GM18499 (cell line): ENCODE measurements around the gene GNG2.
A peak's percentile ranks its signal among the peaks of the same experiment; 100 is the strongest.

ENCODE experiments used
- ATAC-seq: cut with Tn5 transposase; IDR thresholded peaks from one replicate; pipeline ENCODE4 v1.9.1; 2021; ENCODE audit warnings: moderate number of reproducible peaks; ENCODE audit not compliant: insufficient read depth, unreplicated experiment

GNG2 gene

GRCh38 chr14:51988221-51988620, 127.8 kb downstream of the GNG2 start:
- no peak for ATAC-seq

- ATAC-seq: peak; percentile 60
Observed at GRCh38 chr14:51989293-51990234, 129.2 kb downstream of the GNG2 start, which contains the start of gene RTRAF. Gene RTRAF, plus strand, starts transcription at chr14:51989546. Its CDS starts 94 bp downstream, at chr14:51989640.

- ATAC-seq: no peak
Observed at GRCh38 chr14:51990488-51990887, 130.1 kb downstream of the GNG2 start.

GRCh38 chr14:51993285-51993920, 133.0 kb downstream of the GNG2 start:
- ATAC-seq: no peak

GRCh38 chr14:51996148-51996746, 135.8 kb downstream of the GNG2 start:
- ATAC-seq: no peak

- no peak for ATAC-seq
Observed at GRCh38 chr14:51998348-51998747, 137.9 kb downstream of the GNG2 start.

GRCh38 chr14:51999084-51999483, 138.7 kb downstream of the GNG2 start:
- no peak for ATAC-seq

GRCh38 chr14:52000019-52000582, 139.7 kb downstream of the GNG2 start:
- ATAC-seq: no peak

GRCh38 chr14:52000696-52001095, 140.3 kb downstream of the GNG2 start:
- ATAC-seq: no peak

- ATAC-seq: no peak
Observed at GRCh38 chr14:52002542-52002941, 142.1 kb downstream of the GNG2 start.

GRCh38 chr14:52003324-52003723, 142.9 kb downstream of the GNG2 start:
- ATAC-seq: no peak

GRCh38 chr14:52005625-52006024, 145.2 kb downstream of the GNG2 start:
- no peak for ATAC-seq

GRCh38 chr14:52006361-52006760, 145.9 kb downstream of the GNG2 start:
- no peak for ATAC-seq

- ATAC-seq: no peak
Observed at GRCh38 chr14:52007211-52007610, 146.8 kb downstream of the GNG2 start.

GRCh38 chr14:52007637-52008036, 147.2 kb downstream of the GNG2 start:
- no peak for ATAC-seq

GRCh38 chr14:52008136-52008535, 147.7 kb downstream of the GNG2 start:
- ATAC-seq: no peak

GRCh38 chr14:52010173-52010693, 149.8 kb downstream of the GNG2 start:
- ATAC-seq: no peak

GRCh38 chr14:52011523-52011922, 151.1 kb downstream of the GNG2 start:
- ATAC-seq: no peak

- ATAC-seq: no peak
Observed at GRCh38 chr14:52012635-52013034, 152.2 kb downstream of the GNG2 start.

GRCh38 chr14:52013984-52014600, 153.7 kb downstream of the GNG2 start:
- ATAC-seq: no peak
